GOT3 (cell line): ENCODE measurements around the gene TMEM40.
A peak's percentile ranks its signal among the peaks of the same experiment; 100 is the strongest.
"Not testable (repeated sequence)": the region's sequence is repeated elsewhere in the genome, so short reads cannot be mapped to it uniquely, and the experiment has no call there.

ENCODE experiments used
- DNase-seq: peaks from one replicate; lab custom pipeline; 2025; ENCODE audit warnings: mixed read lengths; lab: John Stamatoyannopoulos, UW

TMEM40 gene

GRCh38 chr3:12750658-12751071 lies 8.4 kb downstream of the TMEM40 start:
- DNase-seq = peak; percentile 31

DNA sequence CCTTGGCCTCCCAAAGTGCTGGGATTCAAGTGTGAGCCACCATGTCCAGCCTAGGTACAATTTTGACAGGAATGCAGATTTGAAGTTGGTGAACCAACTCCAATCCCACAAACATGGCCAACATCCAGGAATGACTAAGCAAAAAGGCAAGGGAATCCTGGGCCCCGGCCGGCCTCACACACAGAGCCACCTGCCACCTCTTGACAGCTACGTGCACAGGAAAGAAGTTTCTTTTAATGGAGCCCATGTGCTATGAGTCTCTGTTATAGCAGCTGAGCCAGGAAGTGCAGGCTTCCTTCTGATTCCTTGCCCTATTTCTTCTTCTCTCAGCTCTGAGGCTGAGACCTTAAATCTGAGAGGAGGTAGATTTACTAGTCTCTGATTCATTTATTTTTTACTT lies 8.8 kb downstream of the TMEM40 start:
- no peak for DNase-seq

DNA sequence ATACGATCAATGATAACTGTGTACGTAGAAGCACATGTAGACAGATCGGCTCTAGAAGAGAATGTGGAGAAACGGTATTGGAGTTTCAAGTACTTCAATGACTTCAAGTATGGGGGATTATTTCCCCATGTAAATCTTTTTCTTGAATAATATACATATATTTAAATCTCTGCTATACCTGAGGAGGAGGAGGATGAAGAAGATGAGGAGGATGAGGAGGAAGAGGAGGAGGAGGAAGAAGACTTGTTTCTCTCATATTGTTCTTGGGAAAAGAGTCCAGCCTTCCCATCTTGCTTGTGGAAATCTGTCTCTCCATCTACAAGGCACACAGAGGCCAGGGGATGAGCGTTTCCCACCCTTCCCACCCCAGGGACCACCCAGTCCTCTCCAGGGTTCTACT lies 10.6 kb downstream of the TMEM40 start:
- no peak for DNase-seq

GRCh38 chr3:12746419-12746818 lies 12.6 kb downstream of the TMEM40 start:
- no peak for DNase-seq

- DNase-seq = no peak
Measured at GRCh38 chr3:12744326-12744725, 14.7 kb downstream of the TMEM40 start.

DNA sequence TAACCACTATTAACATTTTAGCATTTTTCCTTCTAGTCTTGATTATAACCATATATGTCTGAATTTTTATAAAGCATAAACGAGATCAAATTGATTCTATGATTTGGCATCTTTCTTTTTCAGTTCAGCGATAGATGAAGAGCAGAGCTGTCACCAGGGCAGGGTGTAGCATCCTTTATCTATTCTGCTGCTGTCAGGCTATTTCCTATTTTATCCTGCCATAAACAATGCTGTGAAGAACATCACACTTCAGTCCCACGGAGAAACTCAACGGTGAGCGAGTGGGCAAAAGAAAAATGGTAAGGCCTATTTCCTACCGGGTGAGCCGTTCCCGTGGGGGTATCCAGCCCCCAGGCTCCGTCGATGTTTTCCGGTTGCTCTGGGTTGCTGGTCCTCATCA lies 15.5 kb downstream of the TMEM40 start:
- no peak for DNase-seq

DNA sequence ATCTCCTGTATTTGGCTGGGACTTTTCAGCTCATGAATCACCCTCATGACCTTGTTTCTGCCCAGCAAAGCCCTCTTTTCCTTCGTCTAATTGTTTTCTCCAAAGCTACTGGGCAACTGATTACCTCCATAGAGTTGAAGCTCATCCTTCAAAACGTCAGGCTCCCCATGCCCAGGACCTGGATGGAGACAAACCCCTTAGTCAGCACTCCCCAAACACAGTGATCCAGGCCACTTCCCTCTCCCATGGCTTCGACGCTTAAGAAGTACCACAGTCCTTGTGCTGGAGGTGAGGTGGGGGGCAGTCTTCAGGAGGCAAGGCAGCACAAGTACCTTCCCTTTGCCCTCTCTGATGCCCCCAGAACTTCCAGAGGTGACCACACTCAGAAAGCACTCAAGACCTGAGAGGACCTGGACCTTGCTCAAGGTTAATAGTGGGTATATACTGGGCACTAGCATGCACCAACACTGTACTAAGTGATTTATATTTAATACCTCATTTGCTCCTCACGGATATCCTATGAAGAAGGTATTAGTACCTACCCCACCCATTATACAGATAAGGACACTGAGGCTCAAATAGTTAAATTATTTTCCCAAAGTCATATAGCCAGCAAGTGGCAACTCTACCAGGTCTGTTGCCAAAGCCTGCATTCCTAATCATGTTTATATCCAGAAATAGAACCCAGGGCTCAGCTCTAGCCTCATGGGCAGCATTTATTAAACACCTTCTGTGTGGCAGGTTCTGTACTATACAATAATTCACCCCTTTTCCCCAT lies 16.5 kb downstream of the TMEM40 start:
- DNase-seq = no peak

DNA sequence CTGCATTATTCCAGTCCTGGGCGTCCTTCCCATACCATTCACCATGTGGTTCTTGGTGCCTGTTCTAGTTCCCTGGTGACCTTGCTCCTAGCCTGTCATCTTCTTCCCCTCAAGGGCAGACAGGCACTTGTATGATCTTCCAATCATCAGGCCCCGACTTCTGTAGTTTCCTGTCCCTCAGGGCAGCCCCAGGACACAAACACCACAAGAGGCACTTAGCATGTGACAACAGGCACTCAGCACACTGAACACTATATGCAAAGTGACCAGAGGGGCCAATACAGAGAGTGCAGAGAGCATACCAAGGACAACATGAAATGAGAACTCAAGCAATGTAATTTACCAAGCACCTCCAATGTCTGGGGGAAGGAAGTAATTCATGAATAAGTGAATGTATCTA lies 17.9 kb downstream of the TMEM40 start:
- DNase-seq = no peak

DNA sequence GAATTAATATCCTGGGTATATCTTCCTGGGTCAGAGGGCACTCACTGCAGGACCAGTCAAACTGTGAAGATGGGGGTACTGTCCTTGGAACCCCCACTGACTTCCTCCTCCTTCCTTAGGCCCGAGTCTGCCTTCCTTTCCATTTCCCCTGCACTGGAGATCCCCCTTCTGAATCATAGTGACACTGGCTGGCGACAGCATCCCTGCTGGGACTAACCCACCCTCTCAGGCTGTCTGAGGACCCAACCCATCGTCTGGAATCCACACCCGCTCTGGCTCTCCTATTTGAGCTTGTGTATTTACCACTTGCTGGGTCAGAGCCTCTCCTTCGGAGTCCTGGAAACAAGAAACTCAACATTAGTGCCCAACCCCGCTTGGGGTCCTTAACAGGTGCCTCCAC lies 21.2 kb downstream of the TMEM40 start:
- DNase-seq = no peak

DNA sequence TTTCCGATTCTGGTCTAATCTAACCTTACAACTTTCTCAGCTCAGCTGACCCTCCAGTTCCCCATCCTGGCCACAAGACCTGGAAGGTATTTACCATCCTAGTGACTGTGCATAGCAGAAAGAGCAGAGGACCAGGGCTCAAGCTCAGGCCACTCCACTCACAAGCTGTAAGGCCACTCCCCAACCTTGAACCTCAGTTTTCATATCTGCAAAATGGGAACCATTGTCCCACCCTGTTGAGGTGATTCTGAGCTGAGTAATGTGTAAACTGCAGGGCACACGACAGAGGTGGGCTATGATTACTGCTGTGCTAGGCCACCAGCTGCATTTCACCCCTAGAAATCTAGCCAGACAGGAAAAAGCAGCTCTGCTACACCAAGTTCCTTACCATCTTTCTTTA lies 21.7 kb downstream of the TMEM40 start:
- no peak for DNase-seq

GRCh38 chr3:12734960-12735359 lies 24.1 kb downstream of the TMEM40 start:
- no peak for DNase-seq

- DNase-seq = no peak
Measured at GRCh38 chr3:12733566-12733965, 25.5 kb downstream of the TMEM40 start.

GRCh38 chr3:12730506-12731242 lies 28.4 kb downstream of the TMEM40 start:
- DNase-seq = no peak

GRCh38 chr3:12729051-12729651 lies 29.9 kb downstream of the TMEM40 start:
- DNase-seq = no peak

GRCh38 chr3:12727937-12728336 lies 31.1 kb downstream of the TMEM40 start:
- DNase-seq = no peak

DNA sequence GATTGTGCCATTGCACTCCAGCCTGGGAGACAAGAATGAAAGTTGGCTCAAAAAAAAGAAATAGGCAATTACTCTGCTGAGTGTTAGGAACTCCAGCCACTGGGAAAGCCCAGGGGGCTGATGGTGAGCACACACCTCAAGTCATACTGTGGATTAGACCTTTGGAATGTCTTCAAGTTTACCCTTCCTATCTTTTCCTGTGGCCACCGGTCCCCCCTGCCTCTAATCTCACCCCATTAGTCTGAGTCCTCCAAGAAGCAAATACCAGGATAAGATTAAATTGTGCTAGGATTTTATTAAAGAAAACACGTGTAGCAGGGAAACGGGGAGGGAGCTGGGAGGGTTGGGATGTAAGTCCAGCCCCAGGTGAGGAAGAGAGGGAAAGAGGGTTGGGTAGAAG lies 31.6 kb downstream of the TMEM40 start:
- no peak for DNase-seq

- DNase-seq = no peak
Measured at GRCh38 chr3:12725436-12725835, 33.6 kb downstream of the TMEM40 start.

DNA sequence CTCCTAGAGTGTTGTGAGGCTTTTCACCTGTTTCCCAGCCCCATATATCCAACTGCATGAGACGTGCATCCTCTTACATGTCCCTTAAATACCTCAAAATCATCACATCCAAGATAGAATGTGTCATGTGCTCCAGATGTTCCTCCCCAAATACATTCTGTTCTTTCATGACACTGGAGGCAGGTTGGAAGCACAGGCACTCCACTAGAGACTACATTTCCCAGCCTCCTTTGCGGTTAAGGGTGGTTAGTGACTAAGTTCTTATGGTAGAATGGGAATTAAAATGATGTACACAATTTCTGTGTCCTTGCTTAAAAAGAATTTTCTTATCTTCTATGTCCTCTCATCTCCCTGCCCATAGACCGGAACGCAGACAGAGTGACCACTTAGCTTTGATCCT lies 34.3 kb downstream of the TMEM40 start:
- DNase-seq = no peak

- DNase-seq = not testable (repeated sequence)
Measured at GRCh38 chr3:12723362-12723761, 35.7 kb downstream of the TMEM40 start.

- no peak for DNase-seq
Measured at GRCh38 chr3:12722226-12722625, 36.8 kb downstream of the TMEM40 start.

DNA sequence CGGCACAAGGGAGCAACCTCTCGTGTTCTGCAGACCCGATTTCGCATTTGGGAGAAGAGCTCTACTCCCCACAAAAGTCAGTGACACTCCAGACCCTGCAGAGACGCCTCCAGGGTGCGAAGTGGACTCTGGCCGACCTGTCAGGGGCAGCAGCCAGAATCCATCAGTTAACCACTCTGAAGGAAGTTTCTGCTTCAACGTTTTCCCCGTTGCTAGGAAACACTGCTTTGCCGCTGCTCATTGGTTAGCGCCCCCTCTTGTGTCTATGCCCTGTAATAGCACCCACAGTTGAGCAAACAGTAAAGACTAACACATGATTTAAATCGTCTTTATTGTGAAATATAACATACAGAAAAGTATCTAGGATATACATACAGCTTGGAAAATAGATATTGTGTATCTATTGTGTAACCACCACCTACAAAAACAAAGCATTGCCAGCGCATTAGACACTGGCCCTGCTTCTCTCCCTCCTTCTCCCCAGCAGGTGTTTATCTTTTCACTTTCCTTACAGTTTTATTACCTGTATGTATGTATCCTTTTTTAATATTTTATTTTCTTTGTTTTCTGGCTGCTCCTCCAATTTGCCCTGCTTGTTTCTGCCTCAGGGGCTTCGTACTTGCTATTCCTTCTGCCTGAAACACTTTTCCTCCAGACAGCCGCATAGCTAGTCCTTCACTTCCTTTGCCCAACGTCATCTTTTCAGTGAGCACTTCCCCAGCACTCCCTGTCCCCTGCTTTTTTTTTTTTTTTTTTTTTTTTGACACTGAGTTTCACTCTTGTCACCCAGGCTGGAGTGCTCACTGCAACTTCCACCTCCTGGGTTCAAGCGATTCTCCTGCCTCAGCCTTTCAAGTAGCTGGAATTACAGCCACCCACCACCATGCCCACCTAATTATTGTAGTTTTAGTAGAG lies 38.8 kb downstream of the TMEM40 start:
- peak; percentile 33 for DNase-seq

DNA sequence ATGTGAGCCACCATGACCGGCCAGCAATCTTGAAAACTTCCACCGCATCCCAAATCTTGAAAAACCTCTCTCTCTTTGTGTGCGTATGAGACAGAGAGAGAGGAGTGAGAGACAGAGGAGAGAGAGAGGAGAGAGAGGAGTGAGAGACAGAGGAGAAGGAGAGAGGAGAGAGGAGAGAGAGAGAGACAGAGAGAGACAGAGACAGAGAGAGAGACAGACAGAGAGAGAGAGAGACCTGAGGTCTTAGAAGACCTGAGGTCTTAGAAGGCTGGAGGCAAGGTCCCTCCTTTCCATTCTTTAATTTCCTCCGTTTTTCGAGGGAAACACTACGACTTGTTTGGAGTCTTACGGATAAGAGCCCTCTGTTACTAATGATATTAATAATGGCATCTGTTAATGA lies 39.5 kb downstream of the TMEM40 start:
- no peak for DNase-seq
